GOT3 (cell line): Measurements from ENCODE around the gene WNT7A.

ENCODE experiments used
- DNase-seq: peaks from one replicate; lab custom pipeline; 2025; ENCODE audit warnings: mixed read lengths; lab: John Stamatoyannopoulos, UW

Gene WNT7A

DNA sequence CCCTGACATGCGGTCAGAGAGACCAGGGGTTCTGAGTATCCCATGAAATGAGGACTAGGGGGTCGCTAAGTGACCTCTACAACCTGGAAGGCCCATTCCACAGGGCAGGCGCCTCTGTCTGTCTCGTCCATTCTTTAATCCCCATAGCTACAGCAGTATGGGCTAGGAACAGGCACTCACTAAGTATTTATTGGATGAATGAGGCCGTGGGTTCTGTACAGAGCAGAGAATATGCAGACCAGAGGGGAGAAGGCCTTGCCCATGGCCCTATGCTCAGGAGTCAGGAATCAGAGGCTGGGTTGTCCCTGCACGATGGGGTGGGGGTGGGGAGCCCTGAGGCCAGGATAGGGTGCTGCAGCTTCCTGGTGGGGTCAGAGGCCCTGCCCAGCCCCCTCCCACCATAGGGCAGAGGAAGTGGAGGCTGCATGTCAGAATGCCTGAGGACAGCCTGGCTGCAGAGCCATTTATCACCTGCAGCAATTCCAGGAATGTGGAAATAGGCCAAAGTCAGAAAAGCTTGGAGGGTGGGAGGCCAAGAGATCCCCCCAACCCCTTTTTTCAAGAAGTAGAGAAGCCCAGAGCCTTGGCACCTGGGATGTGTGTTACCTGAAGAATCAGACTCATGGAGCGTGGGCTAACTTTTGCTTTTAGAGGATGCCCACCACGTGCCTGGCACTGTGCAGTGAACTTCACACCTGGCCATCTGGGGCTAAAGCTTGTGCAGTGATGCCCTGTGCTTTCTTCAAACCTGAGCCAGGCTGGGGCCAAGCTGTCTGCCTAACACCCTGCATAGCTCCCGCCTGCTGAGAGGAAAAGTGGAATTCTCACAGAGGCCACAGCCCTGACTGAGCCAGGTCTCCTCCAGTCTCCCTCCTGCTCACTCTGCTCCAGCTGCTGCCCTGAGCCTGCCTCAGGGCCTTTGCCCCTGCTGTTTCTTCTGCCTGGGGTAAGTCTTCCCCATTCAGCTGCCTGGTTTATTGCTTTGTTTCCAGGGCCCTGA, 109.4 kb downstream of the WNT7A start:
- DNase-seq = no peak

DNA sequence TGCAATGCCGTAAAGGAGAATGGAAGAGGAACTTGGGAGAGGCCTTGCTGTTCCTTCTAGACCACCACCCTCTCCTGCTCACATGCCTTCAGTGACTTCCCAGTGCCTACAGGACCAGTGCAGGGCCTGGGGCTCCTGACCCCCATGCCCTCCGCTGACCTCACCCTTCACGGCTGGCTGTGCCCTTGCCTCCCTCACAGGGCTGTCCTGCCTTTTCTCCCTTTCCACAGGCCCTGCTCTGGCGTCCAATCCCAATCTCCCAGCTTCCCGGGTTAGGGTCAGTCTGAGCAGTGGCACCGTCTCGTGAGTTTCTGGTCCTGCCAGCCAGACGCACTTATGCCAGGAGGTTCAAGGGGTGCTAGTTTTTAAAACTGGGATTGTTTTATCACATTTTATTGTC, 110.4 kb downstream of the WNT7A start:
- no peak for DNase-seq

DNA sequence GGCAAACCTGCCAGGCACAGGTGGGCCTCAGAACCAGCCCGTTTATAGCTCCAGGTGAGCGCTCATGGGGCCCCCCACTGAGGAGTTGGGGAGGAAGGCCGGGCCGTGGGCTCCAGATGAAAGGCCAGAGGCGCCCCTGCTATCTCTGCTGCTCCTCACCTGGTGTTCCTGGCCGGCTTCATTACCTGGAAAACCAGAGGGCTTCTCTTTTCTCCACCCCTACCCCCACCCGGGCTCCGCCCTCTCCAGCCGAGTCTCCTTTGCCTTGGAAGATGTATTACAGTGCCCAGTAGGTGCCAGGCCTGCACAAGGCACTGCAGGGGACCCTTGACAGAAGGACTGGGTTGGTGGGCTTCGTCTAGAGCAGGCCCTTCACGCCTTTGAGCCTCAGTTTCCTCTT, 111.4 kb downstream of the WNT7A start:
- DNase-seq = no peak

DNA sequence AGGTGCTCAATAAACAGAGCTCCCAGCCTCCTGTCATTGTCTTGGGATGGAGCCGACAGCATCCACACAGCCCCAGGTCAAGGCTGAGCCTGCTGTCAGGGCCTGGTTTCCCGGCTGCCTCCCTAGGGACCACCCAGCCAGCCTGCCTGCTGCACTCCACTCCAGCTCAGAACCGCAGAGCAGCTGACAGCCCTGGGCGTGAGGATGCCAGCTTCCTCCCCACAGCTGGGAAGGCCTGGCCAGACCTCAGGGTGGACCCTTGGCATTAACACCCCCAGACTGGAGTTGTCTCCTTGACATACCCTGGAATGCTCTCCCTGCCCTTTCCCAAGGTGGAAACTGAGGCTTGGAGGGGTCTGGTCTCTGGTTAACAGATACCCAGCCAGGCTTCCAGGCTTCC, 112.0 kb downstream of the WNT7A start:
- DNase-seq = no peak

DNA sequence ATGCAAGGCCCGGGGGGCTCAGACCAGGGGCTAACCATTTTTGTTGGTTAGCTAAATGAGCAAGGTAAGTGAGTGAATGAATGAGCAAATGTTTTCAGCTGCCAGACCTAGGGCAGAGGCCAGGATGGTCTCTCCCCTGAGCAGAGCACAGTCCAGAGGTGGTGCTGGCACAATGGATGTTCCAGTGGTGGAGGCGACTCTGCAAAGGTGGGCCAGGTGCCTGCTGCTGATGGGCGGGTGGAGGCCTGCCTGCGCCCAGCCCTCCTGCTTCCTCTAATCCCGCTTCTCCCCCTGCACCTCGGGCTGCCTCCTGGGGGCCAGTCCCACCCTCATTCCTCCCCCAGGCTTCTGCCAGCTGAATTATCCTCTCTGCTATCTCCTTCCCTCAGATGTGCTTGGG, 112.8 kb downstream of the WNT7A start:
- no peak for DNase-seq
